Colonic mucosa (tissue), 4 donors: Measurements from ENCODE around the gene FAM98C. TPM values are rescaled to one million over a fixed set of nuclear protein-coding genes. Genes with fewer than 3 reads are reported as not detected.
"Not testable (repeated sequence)": the region's sequence is repeated elsewhere in the genome, so short reads cannot be mapped to it uniquely, and the experiment has no call there.

Source experiments
- DNase-seq: peaks from one replicate; pipeline ENCODE4 v3.0.0-alpha.2; 2020
- H3K27ac ChIP-seq: fragments of 200-600 bp; one replicate; pipeline ENCODE4 v1.8.0; 2021
- H3K27me3 ChIP-seq: fragments of 200-600 bp; one replicate; pipeline ENCODE4 v1.8.0; 2021
- H3K36me3 ChIP-seq: fragments of 200-600 bp; one replicate; pipeline ENCODE4 v1.8.0; 2021
- H3K4me1 ChIP-seq: fragments of 200-600 bp; one replicate; pipeline ENCODE4 v1.8.0; 2021; ENCODE audit warnings: mild to moderate bottlenecking
- H3K4me3 ChIP-seq: fragments of 200-600 bp; one replicate; pipeline ENCODE4 v1.8.0; 2021
- H3K9ac ChIP-seq, 2 donors: one replicate each; pipeline ENCODE4 v1.7.0; 2013; ENCODE audit warnings: control low read depth in 2 of 2, low read depth in 2 of 2, low read length in 2 of 2
- H3K9me3 ChIP-seq: fragments of 200-600 bp; one replicate; pipeline ENCODE4 v1.8.0; 2021
- intact Hi-C: fragments of 100-400 bp; cut with DNase I; formaldehyde crosslinking; loops from one replicate; pipeline ENCODE4 v1.14.1; 2022
- total RNA-seq, 2 donors: library from RNA; stranded (reverse); fragmentation: NEBNext Ultra II Directional in 1 of 2; extraction: Animal tissue kit (Norgen Biotek cat#: 25700) in 1 of 2; gene quantifications; one replicate each; pipeline ENCODE4 v1.2.1, GENCODE V29; 2021
- TF ChIP-seq, protein P1 (sequence below): fragments of 200-600 bp; IDR thresholded peaks from one replicate; pipeline ENCODE4 v1.8.0; 2022; ENCODE audit warnings: antibody characterized with exemption, mild to moderate bottlenecking
- donor health status: healthy.
- donor health status: DM: no; HTN: no; CAD: no.
- donor health status: DM: no; HTN: no; CAD: no.

The FAM98C gene
- total RNA-seq, 2 donors from 2014 or later: 31.4 to 35.4 TPM

DNA sequence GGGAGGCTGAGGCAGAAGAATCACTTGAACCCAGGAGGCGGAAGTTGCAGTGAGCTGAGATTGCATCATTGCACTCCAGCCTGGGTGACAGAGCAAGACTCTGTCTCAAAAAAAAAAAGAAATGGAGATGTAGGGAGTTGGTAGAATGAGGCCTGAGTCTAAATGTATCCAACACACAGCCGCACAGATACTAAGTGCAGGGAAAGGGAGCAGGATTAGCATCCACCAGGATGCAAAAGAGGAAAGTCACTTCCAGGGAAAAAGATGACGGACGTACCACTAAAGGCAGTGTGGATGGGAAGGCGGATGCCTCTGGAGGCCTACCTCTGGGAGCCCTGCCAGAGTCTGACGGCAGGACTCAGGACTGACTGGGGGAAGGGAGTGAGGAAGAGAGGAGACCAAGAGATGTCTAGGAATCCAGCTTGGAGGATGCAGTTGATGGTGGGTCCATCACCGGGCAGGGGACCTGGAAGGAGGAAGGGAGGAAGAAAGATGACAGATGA is 6.8 kb downstream of the FAM98C start:
- Histone ChIP-seq H3K36me3 (no peaks in the 10 kb centered on the region), H3K9me3 (no peaks in the 10 kb centered on the region), H3K27ac (no peak overlapping the region), H3K4me1 (no peaks in the 10 kb centered on the region), H3K4me3 (no peak overlapping the region), H3K9ac (no peak overlapping the region), H3K27me3 (no peaks in the 10 kb centered on the region)
- intact Hi-C loops: loop anchor here (10.0 kb wide), 1 partner anchor 205 kb away; the partner anchor contains the start of genes EIF3K and MAP4K1
- TF ChIP-seq, protein P1, sequence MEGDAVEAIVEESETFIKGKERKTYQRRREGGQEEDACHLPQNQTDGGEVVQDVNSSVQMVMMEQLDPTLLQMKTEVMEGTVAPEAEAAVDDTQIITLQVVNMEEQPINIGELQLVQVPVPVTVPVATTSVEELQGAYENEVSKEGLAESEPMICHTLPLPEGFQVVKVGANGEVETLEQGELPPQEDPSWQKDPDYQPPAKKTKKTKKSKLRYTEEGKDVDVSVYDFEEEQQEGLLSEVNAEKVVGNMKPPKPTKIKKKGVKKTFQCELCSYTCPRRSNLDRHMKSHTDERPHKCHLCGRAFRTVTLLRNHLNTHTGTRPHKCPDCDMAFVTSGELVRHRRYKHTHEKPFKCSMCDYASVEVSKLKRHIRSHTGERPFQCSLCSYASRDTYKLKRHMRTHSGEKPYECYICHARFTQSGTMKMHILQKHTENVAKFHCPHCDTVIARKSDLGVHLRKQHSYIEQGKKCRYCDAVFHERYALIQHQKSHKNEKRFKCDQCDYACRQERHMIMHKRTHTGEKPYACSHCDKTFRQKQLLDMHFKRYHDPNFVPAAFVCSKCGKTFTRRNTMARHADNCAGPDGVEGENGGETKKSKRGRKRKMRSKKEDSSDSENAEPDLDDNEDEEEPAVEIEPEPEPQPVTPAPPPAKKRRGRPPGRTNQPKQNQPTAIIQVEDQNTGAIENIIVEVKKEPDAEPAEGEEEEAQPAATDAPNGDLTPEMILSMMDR: no peak
- no peak for DNase-seq

DNA sequence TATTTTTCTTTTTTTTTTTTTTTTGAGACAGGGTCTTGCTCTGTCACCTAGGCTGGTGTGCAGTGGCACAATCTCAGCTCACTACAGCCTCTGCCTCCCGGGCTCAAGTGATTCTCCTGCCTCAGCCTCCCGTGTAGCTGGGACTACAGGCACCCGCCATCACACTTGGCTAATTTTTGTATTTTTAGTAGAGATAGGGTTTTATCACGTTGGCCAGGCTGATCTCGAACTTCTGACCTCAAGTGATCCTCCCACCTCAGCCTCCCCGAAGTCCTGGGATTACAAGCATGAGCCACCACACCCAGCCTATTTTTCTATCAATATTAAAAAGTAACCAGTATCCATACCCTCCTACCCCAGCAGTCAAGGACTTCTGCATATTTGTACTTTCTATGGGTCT is 7.5 kb downstream of the FAM98C start:
- H3K36me3 ChIP-seq, H3K9ac ChIP-seq, H3K9me3 ChIP-seq, DNase-seq, H3K4me3 ChIP-seq, H3K27ac ChIP-seq, H3K27me3 ChIP-seq, intact Hi-C loops, H3K4me1 ChIP-seq: not testable (repeated sequence)

DNA sequence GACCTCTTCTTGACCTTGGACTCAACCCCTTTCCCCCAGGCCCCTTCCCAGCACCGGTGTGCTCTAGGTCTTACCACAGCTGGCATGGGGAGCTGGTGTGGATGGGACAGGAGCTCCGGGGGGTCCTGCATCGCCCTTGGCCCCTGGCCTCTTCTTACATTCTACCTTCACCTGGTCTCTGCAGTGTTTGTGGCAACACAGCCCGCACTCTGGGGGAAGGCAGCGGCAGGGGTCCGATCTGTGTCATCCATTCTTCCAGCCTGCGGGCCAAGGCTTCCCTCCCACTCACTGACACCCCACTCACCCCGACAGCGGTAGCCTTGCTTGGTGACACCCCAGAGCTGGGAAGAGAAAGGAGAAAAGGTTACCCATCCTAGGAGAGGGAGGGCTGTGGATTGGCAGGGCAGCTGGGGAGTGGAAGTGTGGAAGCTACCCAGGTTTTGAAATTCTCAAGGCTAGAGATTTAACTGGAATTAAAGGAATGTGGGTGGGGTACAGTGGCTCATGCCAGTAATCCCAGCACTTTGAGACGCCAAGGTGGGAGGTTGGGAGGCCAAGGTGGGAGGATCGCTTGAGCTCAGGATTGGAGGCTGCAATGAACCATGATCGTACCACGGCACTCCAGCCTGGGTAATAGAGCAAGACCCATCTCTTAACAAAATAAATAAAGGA is 8.3 kb downstream of the FAM98C start:
- DNase-seq: no peak
- H3K4me3 ChIP-seq: no peak overlapping the region
- H3K27ac ChIP-seq: no peak overlapping the region
- no peaks in the 10 kb centered on the region for H3K27me3 ChIP-seq
- no peaks in the 10 kb centered on the region for H3K36me3 ChIP-seq
- intact Hi-C loops: no loop called here
- H3K4me1 ChIP-seq: no peaks in the 10 kb centered on the region
- TF ChIP-seq, protein P1: no peak
- H3K9ac ChIP-seq: no peak overlapping the region
- no peaks in the 10 kb centered on the region for H3K9me3 ChIP-seq

DNA sequence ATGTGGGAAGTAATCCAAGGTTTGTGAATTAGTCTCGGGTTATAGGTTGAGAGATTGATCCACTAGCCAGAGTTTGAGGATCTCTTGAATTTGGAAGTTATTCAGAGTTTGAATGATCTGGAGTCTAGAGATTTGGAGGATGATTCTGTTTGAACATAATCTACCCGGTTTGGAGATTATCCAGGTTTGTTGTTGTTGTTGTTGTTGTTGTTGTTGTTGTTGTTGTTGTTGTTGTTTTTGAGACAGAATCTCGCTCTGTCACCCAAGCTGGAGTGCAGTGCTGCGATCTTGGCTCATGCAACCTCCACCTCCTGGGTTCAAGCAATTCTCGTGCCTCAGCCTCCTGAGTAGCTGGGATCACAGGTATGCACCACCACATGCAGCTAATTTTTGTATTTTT is 9.0 kb downstream of the FAM98C start:
- H3K4me3 ChIP-seq, intact Hi-C loops, H3K27ac ChIP-seq, H3K4me1 ChIP-seq, H3K36me3 ChIP-seq, DNase-seq, H3K9ac ChIP-seq, H3K9me3 ChIP-seq, H3K27me3 ChIP-seq: not testable (repeated sequence)

DNA sequence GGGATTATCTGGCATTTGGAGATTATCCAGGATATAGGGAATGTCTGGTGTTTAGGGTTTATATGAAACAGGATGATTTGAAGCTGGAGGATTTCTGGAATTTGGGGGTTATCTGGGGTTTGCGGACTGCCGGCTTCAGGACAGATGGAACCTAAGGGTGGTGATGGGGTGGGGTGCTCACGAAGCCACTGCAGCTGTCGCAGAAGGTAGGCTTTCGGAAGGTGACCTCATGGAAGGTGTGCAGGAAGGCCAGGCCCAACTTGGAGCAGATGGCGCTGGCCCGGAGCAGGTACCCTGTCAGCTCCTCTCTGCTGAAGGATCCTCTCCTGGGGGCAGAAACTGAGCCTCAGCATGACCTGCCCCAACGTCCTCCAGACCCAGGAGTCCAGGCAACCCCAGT is 9.6 kb downstream of the FAM98C start:
- TF ChIP-seq, protein P1: no peak
- intact Hi-C loops: no loop called here
- Histone ChIP-seq H3K27me3 (no peaks in the 10 kb centered on the region), H3K4me1 (no peaks in the 10 kb centered on the region), H3K27ac (no peak overlapping the region), H3K36me3 (no peaks in the 10 kb centered on the region), H3K9me3 (no peaks in the 10 kb centered on the region), H3K4me3 (no peak overlapping the region), H3K9ac (no peak overlapping the region)
- no peak for DNase-seq

DNA sequence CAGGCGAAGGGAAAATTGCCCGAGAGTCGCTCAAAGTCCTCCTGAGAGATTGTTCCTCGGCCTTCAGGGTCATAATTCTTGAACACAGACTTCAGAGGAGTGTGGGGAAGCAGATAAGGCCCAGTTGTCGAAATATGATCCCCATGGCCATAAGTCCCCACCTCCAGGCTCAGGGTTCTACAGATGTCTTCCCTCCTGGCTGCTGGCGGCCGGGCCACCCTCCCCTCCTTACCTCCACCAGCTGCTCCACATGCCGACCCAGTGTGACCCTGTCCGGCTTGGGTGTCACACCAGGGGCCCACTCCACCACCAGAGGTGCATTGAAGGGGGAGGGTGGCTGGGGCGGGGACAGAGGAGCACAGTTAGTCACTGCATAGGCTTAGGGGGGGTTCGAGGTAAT is 10.1 kb downstream of the FAM98C start:
- intact Hi-C loops: no loop called here

More for the DNA sequence above, 10.1 kb downstream of the FAM98C start:
- Histone ChIP-seq H3K27me3 (no peaks in the 10 kb centered on the region), H3K4me1 (no peaks in the 10 kb centered on the region), H3K36me3 (no peaks in the 10 kb centered on the region), H3K27ac (no peak overlapping the region), H3K9ac (no peak overlapping the region), H3K4me3 (no peak overlapping the region), H3K9me3 (no peaks in the 10 kb centered on the region)
- TF ChIP-seq, protein P1: no peak
- no peak for DNase-seq
